Measurements from ENCODE around the gene GDF7.
A peak's percentile ranks its signal among the peaks of the same experiment; 100 is the strongest.

GDF7 gene

DNA sequence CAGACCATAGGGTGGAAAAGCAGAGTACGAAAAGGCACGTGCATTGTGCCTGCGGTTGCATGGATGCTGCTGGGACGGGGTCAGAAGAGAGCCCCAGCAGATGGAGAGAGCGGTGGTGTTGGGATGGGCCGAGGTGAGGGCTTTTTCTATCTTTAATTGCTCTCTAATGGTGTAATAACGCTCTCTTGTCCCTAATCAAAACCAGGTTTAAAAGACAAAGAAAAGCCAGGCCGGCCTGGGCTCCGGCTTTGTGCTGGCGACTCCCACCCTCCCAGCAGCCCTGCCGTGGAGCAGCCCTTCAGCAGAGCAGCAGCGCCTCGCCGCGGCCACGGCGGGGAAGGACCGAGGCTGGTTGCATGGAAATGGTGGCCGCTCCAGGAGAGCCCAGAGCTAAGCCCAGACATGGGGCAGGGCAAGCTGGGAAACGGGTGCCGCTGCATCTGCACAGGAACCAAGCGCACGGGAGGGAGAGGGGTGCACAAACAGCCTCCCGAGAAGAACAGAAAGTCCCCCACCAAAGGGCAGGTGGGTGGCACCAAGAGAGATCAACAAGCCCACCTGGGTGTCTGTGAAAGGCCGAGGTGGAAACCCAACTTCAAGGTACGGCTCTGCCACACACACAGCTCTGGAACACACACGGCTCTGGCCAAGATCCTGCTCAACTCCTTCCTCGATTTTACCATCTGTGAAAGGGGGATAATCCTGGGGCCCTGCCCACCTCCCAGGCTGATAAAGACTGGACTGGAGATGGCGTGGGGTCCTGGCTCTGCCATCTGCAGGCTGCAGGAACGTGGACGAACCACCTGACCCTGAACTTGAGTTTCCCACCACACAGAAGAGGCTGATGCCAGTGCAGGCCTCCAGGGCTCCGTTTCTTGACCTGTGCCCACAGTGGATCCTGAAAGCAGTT lies 31.0 kb upstream of the GDF7 start:
- H3K9me3 ChIP-seq (ENCODE audit: control insufficient read depth, low read length) = no peaks in the 10 kb centered on the region
- peak overlapping the region; percentile 34 for H3K27ac ChIP-seq (ENCODE audit: low read length, poor library complexity, severe bottlenecking)
- H2BK15ac ChIP-seq (ENCODE audit: low read depth, poor library complexity, severe bottlenecking) = peak overlapping the region; percentile 39
- peak overlapping the region in 1 of 2 experiments; percentile 81 for H3K4ac ChIP-seq (ENCODE audit: low read depth in 1 of 2, low read length in 2 of 2)
- no peak overlapping the region for H2BK12ac ChIP-seq (ENCODE audit: low read length in 2 of 2)
- H2AFZ ChIP-seq (ENCODE audit: low read depth, low read length) = no peak overlapping the region
- H2AK5ac ChIP-seq (ENCODE audit: low read length, severe bottlenecking) = peak overlapping the region; percentile 18
- no peak overlapping the region for H2BK120ac ChIP-seq (ENCODE audit: low read depth, low read length)
- peaks cover 49 to 67% of the 10 kb centered on the region in 2 experiments for H3K36me3 ChIP-seq (ENCODE audit: control insufficient read depth in 1 of 2, insufficient read depth in 2 of 2, low read depth in 1 of 2, low read length in 2 of 2)
- peaks cover 15% of the 10 kb centered on the region for H3K79me1 ChIP-seq (replicated peaks; ENCODE audit: low read length, poor library complexity, severe bottlenecking)
- peaks cover 34% of the 10 kb centered on the region for H3K4me1 ChIP-seq (ENCODE audit: control insufficient read depth, insufficient read depth, low read depth, low read length)
- peak; percentile 77 for DNase-seq
- WGBS = 30% methylated on average over 32 of the region's 32 CpGs
- H3K18ac ChIP-seq (ENCODE audit: low read depth in 1 of 2, low read length in 2 of 2) = peak overlapping the region in 1 of 2 experiments; percentile 23
- no peak overlapping the region for H3K14ac ChIP-seq (ENCODE audit: low read length in 2 of 2)
- H3K4me3 ChIP-seq (ENCODE audit: insufficient read depth in 1 of 2, low read depth in 1 of 2, low read length in 2 of 2) = no peak overlapping the region
- no peak overlapping the region for H3K23ac ChIP-seq (ENCODE audit: low read length in 2 of 2)
- no peaks in the 10 kb centered on the region for H3K27me3 ChIP-seq (ENCODE audit: control insufficient read depth in 1 of 2, insufficient read depth in 1 of 2, low read length in 2 of 2)
- no peak overlapping the region for H4K8ac ChIP-seq (ENCODE audit: low read length)
- H3K9ac ChIP-seq (ENCODE audit: low read length) = peak overlapping the region; percentile 52
- H4K91ac ChIP-seq (ENCODE audit: low read length) = peak overlapping the region; percentile 40
- no peak overlapping the region for H2BK5ac ChIP-seq (ENCODE audit: low read depth, low read length, poor library complexity, severe bottlenecking)
- H3K4me2 ChIP-seq (ENCODE audit: low read length, poor library complexity, severe bottlenecking) = no peak overlapping the region

DNA sequence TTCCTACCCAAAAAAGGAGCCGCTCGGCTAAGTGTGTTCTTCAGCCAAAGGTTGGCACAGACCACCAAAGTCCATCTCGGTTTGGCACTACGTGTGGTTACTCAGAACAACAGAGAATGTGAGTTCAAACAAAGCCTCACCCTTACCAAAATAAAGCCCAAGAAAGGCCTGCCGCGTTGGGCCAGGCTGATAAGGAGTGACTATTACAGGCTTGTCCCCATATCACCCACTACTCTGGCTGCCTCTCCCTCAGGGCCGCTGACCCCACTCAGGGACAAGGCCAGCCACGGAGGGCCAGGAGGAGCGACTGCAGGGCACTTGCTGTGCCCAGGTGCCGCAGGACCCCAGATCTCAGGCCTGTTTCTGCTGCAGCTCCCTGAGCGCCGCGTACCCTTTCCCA lies 29.8 kb upstream of the GDF7 start:
- H3K18ac ChIP-seq (ENCODE audit: low read depth in 1 of 2, low read length in 2 of 2) = no peak overlapping the region
- no peak overlapping the region for H2BK120ac ChIP-seq (ENCODE audit: low read depth, low read length)
- no peak for DNase-seq
- no peak overlapping the region for H2BK12ac ChIP-seq (ENCODE audit: low read length in 2 of 2)
- no peaks in the 10 kb centered on the region for H3K9me3 ChIP-seq (ENCODE audit: control insufficient read depth, low read length)
- peaks cover 42% of the 10 kb centered on the region for H3K4me1 ChIP-seq (ENCODE audit: control insufficient read depth, insufficient read depth, low read depth, low read length)
- H3K9ac ChIP-seq (ENCODE audit: low read length) = no peak overlapping the region
- H3K4ac ChIP-seq (ENCODE audit: low read depth in 1 of 2, low read length in 2 of 2) = no peak overlapping the region
- no peak overlapping the region for H3K4me2 ChIP-seq (ENCODE audit: low read length, poor library complexity, severe bottlenecking)
- H2BK5ac ChIP-seq (ENCODE audit: low read depth, low read length, poor library complexity, severe bottlenecking) = no peak overlapping the region
- H3K27me3 ChIP-seq (ENCODE audit: control insufficient read depth in 1 of 2, insufficient read depth in 1 of 2, low read length in 2 of 2) = no peaks in the 10 kb centered on the region
- no peak overlapping the region for H2BK15ac ChIP-seq (ENCODE audit: low read depth, poor library complexity, severe bottlenecking)
- no peak overlapping the region for H4K8ac ChIP-seq (ENCODE audit: low read length)
- no peak overlapping the region for H3K14ac ChIP-seq (ENCODE audit: low read length in 2 of 2)
- H3K23ac ChIP-seq (ENCODE audit: low read length in 2 of 2) = no peak overlapping the region
- no peak overlapping the region for H3K27ac ChIP-seq (ENCODE audit: low read length, poor library complexity, severe bottlenecking)
- WGBS = 97% methylated on average over 9 of the region's 13 CpGs
- H2AK5ac ChIP-seq (ENCODE audit: low read length, severe bottlenecking) = peak overlapping the region; percentile 63
- no peak overlapping the region for H3K4me3 ChIP-seq (ENCODE audit: insufficient read depth in 1 of 2, low read depth in 1 of 2, low read length in 2 of 2)
- peaks cover 11% of the 10 kb centered on the region for H3K79me1 ChIP-seq (replicated peaks; ENCODE audit: low read length, poor library complexity, severe bottlenecking)
- H4K91ac ChIP-seq (ENCODE audit: low read length) = no peak overlapping the region
- H2AFZ ChIP-seq (ENCODE audit: low read depth, low read length) = no peak overlapping the region
- H3K36me3 ChIP-seq (ENCODE audit: control insufficient read depth in 1 of 2, insufficient read depth in 2 of 2, low read depth in 1 of 2, low read length in 2 of 2) = peaks cover 51 to 66% of the 10 kb centered on the region in 2 experiments

DNA sequence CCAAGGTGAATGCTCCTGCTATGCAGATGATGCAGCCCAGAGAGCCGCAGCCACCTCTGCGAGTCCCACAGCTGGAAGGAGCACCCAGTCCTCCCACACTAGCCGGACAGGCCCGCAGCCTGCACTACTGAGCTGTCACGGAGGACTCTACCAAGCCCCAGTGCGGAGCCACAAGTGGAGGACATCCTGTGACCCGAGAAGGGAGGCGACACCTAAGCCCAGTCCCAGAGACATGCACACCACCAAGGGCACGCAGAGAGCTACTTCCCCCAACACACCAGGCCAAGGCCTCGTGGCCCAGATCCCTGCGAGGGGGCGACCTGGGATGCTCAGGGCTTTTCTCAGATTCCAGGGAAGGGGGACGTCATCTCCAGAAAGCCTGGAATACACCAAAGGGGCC lies 28.9 kb upstream of the GDF7 start:
- Histone ChIP-seq H4K8ac (ENCODE audit: low read length) (no peak overlapping the region), H2BK5ac (ENCODE audit: low read depth, low read length, poor library complexity, severe bottlenecking) (no peak overlapping the region), H2AFZ (ENCODE audit: low read depth, low read length) (no peak overlapping the region), H3K79me1 (replicated peaks; ENCODE audit: low read length, poor library complexity, severe bottlenecking) (peaks cover 14% of the 10 kb centered on the region), H3K27ac (ENCODE audit: low read length, poor library complexity, severe bottlenecking) (no peak overlapping the region), H3K4me1 (ENCODE audit: control insufficient read depth, insufficient read depth, low read depth, low read length) (peaks cover 47% of the 10 kb centered on the region), H2BK15ac (ENCODE audit: low read depth, poor library complexity, severe bottlenecking) (no peak overlapping the region), H2BK12ac (ENCODE audit: low read length in 2 of 2) (no peak overlapping the region), H3K36me3 (ENCODE audit: control insufficient read depth in 1 of 2, insufficient read depth in 2 of 2, low read depth in 1 of 2, low read length in 2 of 2) (peaks cover 52 to 64% of the 10 kb centered on the region in 2 experiments), H3K4ac (ENCODE audit: low read depth in 1 of 2, low read length in 2 of 2) (no peak overlapping the region), H3K23ac (ENCODE audit: low read length in 2 of 2) (no peak overlapping the region), H3K9ac (ENCODE audit: low read length) (no peak overlapping the region), H3K18ac (ENCODE audit: low read depth in 1 of 2, low read length in 2 of 2) (no peak overlapping the region), H3K9me3 (ENCODE audit: control insufficient read depth, low read length) (no peaks in the 10 kb centered on the region), H2BK120ac (ENCODE audit: low read depth, low read length) (no peak overlapping the region), H3K14ac (ENCODE audit: low read length in 2 of 2) (no peak overlapping the region), H4K91ac (ENCODE audit: low read length) (peak overlapping the region; percentile 10), H3K4me2 (ENCODE audit: low read length, poor library complexity, severe bottlenecking) (no peak overlapping the region), H3K4me3 (ENCODE audit: insufficient read depth in 1 of 2, low read depth in 1 of 2, low read length in 2 of 2) (no peak overlapping the region), H3K27me3 (ENCODE audit: control insufficient read depth in 1 of 2, insufficient read depth in 1 of 2, low read length in 2 of 2) (no peaks in the 10 kb centered on the region), H2AK5ac (ENCODE audit: low read length, severe bottlenecking) (peak overlapping the region; percentile 57)
- DNase-seq = no peak
- WGBS = 95% methylated on average over 13 of the region's 13 CpGs

DNA sequence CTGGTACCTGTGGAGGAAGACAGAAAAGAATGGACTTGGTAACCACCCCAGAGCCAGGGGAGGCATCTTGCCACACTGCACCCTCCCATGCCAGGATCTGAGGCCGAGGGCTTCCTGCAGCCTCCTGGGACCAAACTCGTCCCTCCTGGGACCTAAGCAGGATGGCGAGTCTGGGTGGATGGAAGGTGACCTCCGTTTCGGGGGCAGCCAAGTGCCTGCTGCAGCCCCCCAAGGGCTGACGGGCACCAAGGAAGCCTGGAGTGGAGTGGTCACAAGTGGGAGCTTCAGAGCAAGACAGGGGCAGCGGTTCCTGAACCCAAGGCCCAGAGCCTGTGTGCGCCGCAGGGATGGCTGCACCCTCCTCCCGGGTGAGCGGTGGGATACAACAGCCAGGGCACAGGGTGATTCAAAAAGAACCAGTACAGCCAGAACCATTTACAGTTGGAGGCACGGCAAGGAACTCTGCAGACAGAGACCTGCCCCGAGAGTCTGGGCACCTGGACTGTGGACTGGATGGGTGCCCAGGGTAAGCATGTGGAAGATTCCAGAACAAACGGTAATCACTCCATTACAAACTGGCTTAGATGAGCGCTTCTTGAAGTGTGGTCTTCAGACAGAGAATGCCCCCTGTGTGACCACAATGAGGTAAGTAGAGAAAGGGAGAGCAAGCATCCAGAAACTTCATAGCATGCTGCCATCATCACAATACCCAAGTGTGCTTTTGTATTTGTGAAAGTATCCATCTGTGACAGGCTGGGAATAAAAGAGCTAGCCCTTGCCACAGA lies 28.1 kb upstream of the GDF7 start:
- no peak overlapping the region for H3K18ac ChIP-seq (ENCODE audit: low read depth in 1 of 2, low read length in 2 of 2)
- no peak overlapping the region for H3K14ac ChIP-seq (ENCODE audit: low read length in 2 of 2)
- H2AFZ ChIP-seq (ENCODE audit: low read depth, low read length) = no peak overlapping the region
- H2BK12ac ChIP-seq (ENCODE audit: low read length in 2 of 2) = no peak overlapping the region
- no peak overlapping the region for H2BK120ac ChIP-seq (ENCODE audit: low read depth, low read length)
- 96% methylated on average over 15 of the region's 15 CpGs for WGBS
- no peak overlapping the region for H3K4me3 ChIP-seq (ENCODE audit: insufficient read depth in 1 of 2, low read depth in 1 of 2, low read length in 2 of 2)
- no peak overlapping the region for H2BK5ac ChIP-seq (ENCODE audit: low read depth, low read length, poor library complexity, severe bottlenecking)
- H3K9me3 ChIP-seq (ENCODE audit: control insufficient read depth, low read length) = no peaks in the 10 kb centered on the region
- H2AK5ac ChIP-seq (ENCODE audit: low read length, severe bottlenecking) = peak overlapping the region; percentile 45
- peaks cover 13% of the 10 kb centered on the region for H3K79me1 ChIP-seq (replicated peaks; ENCODE audit: low read length, poor library complexity, severe bottlenecking)
- H3K4ac ChIP-seq (ENCODE audit: low read depth in 1 of 2, low read length in 2 of 2) = no peak overlapping the region
- no peaks in the 10 kb centered on the region for H3K27me3 ChIP-seq (ENCODE audit: control insufficient read depth in 1 of 2, insufficient read depth in 1 of 2, low read length in 2 of 2)
- H3K4me1 ChIP-seq (ENCODE audit: control insufficient read depth, insufficient read depth, low read depth, low read length) = peaks cover 44% of the 10 kb centered on the region
- H4K91ac ChIP-seq (ENCODE audit: low read length) = no peak overlapping the region
- DNase-seq = no peak
- H3K36me3 ChIP-seq (ENCODE audit: control insufficient read depth in 1 of 2, insufficient read depth in 2 of 2, low read depth in 1 of 2, low read length in 2 of 2) = peaks cover 55 to 70% of the 10 kb centered on the region in 2 experiments
- H3K9ac ChIP-seq (ENCODE audit: low read length) = no peak overlapping the region
- no peak overlapping the region for H3K27ac ChIP-seq (ENCODE audit: low read length, poor library complexity, severe bottlenecking)
- H2BK15ac ChIP-seq (ENCODE audit: low read depth, poor library complexity, severe bottlenecking) = no peak overlapping the region
- no peak overlapping the region for H3K4me2 ChIP-seq (ENCODE audit: low read length, poor library complexity, severe bottlenecking)
- H3K23ac ChIP-seq (ENCODE audit: low read length in 2 of 2) = no peak overlapping the region
- H4K8ac ChIP-seq (ENCODE audit: low read length) = no peak overlapping the region

Data from mesenchymal stem cell (in vitro differentiated cells and primary cell).